DOHH2 (cell line): ENCODE data around the gene TMEM168.

ENCODE experiments used
- H3F3A ChIP-seq: fragments of 200-600 bp; sonication (generic), shearing (Covaris generic); 2 replicates; pipeline ENCODE4 v1.6.0; 2016; ENCODE audit warnings: antibody characterized with exemption, mild to moderate bottlenecking; ENCODE audit not compliant: control insufficient read depth, insufficient read depth
- H3K27ac ChIP-seq: fragments of 200-600 bp; sonication (generic); 2 replicates; pipeline ENCODE4 v1.5.1; 2014; ENCODE audit warnings: low read depth, mild to moderate bottlenecking, low read length, moderate library complexity
- H3K27me3 ChIP-seq: fragments of 200-600 bp; sonication (generic); 2 replicates; pipeline ENCODE4 v1.6.1; 2014; ENCODE audit warnings: mild to moderate bottlenecking, low read length, mixed read lengths; ENCODE audit not compliant: control insufficient read depth
- H3K36me3 ChIP-seq: fragments of 200-600 bp; sonication (generic); 2 replicates; pipeline ENCODE4 v1.6.1; 2014; ENCODE audit warnings: mild to moderate bottlenecking, low read length, moderate library complexity, mixed read lengths; ENCODE audit not compliant: control insufficient read depth
- H3K4me1 ChIP-seq: fragments of 200-600 bp; sonication (generic); 2 replicates; pipeline ENCODE4 v1.6.1; 2014; ENCODE audit warnings: mild to moderate bottlenecking, low read length, mixed read lengths; ENCODE audit not compliant: control insufficient read depth
- H3K4me2 ChIP-seq: fragments of 200-600 bp; sonication (generic); 2 replicates; pipeline ENCODE4 v1.6.0; 2014; ENCODE audit warnings: mild to moderate bottlenecking, low read length, moderate library complexity
- H3K4me3 ChIP-seq: fragments of 200-600 bp; sonication (generic); 2 replicates; pipeline ENCODE4 v1.5.1; 2014; ENCODE audit warnings: mild to moderate bottlenecking, low read length, mixed read lengths
- H3K79me2 ChIP-seq: fragments of 200-600 bp; sonication (generic); 2 replicates; pipeline ENCODE4 v1.6.1; 2014; ENCODE audit warnings: mild to moderate bottlenecking, low read length, mixed read lengths; ENCODE audit not compliant: control insufficient read depth
- H3K9me2 ChIP-seq: fragments of 200-600 bp; sonication (generic); replicated peaks from 2 replicates; pipeline ENCODE4 v1.6.1; 2014; ENCODE audit warnings: mild to moderate bottlenecking, low read length, mixed read lengths; ENCODE audit not compliant: control insufficient read depth
- H3K9me3 ChIP-seq: fragments of 200-600 bp; sonication (generic); 2 replicates; pipeline ENCODE4 v1.6.1; 2014; ENCODE audit warnings: antibody characterized with exemption, low read length, mixed read lengths; ENCODE audit not compliant: control insufficient read depth, insufficient read depth
- H4K20me1 ChIP-seq: fragments of 200-600 bp; sonication (generic); 2 replicates; pipeline ENCODE4 v1.6.0; 2014; ENCODE audit warnings: low read depth, mild to moderate bottlenecking, antibody characterized with exemption, low read length, moderate library complexity; ENCODE audit not compliant: control insufficient read depth, insufficient read depth
- CTCF ChIP-seq: fragments of 200-600 bp; sonication (generic); IDR thresholded peaks from one replicate; pipeline ENCODE4 v1.5.1; 2014; ENCODE audit warnings: antibody characterized with exemption, mild to moderate bottlenecking, low read depth, low read length; ENCODE audit not compliant: poor library complexity, severe bottlenecking
- EZH2phosphoT487 ChIP-seq: fragments of 200-600 bp; sonication (generic); IDR thresholded peaks from 2 replicates; pipeline ENCODE4 v1.6.1; 2017; ENCODE audit warnings: borderline replicate concordance, mild to moderate bottlenecking, antibody characterized with exemption, low read length, moderate library complexity, mixed read lengths

TMEM168 gene

GRCh38 chr7:112743811-112744210, 46.4 kb downstream of the TMEM168 start:
- no peak overlapping the region for H3K4me3 ChIP-seq
- H3K4me2 ChIP-seq = no peak overlapping the region
- no peak overlapping the region for H3K27ac ChIP-seq
- H3K27me3 ChIP-seq = no peaks in the 10 kb centered on the region
- no peak for TF ChIP-seq CTCF
- no peak for TF ChIP-seq EZH2phosphoT487
- H3K9me2 ChIP-seq = no peaks in the 10 kb centered on the region; the same call in 1 of the 2 replicates
- no peaks in the 10 kb centered on the region for H3K79me2 ChIP-seq
- H3K36me3 ChIP-seq = no peaks in the 10 kb centered on the region
- no peaks in the 10 kb centered on the region for H3K4me1 ChIP-seq
- no peaks in the 10 kb centered on the region for H3K9me3 ChIP-seq
- no peaks in the 10 kb centered on the region for H4K20me1 ChIP-seq
- H3F3A ChIP-seq = no peaks in the 10 kb centered on the region

DNA sequence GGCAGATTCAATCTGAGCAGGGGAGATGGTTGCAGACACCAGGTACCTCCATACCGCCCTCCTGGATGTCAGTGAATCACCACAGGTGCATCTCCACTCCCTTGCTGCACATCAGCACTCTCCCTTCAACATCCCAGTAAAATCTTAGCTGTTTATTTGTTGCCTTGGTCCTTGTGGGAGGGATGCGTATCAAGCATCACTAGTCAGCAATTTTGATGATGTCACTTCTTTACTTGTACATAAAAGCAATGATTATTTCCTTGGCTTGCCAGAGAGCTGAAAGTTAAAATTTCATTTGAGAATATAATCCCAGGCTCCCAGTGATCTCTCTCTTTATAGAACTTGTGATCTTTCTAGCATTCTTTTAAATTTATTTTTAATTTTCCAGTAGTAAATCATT, 49.5 kb downstream of the TMEM168 start:
- H3K4me1 ChIP-seq = no peaks in the 10 kb centered on the region
- H4K20me1 ChIP-seq = no peaks in the 10 kb centered on the region
- no peak overlapping the region for H3K4me2 ChIP-seq
- no peaks in the 10 kb centered on the region for H3K27me3 ChIP-seq
- H3K36me3 ChIP-seq = no peaks in the 10 kb centered on the region
- TF ChIP-seq EZH2phosphoT487 = no peak
- TF ChIP-seq CTCF = no peak
- no peaks in the 10 kb centered on the region; the same call in 1 of the 2 replicates for H3K9me3 ChIP-seq
- no peaks in the 10 kb centered on the region; the same call in 1 of the 2 replicates for H3K9me2 ChIP-seq
- no peak overlapping the region for H3K4me3 ChIP-seq
- no peaks in the 10 kb centered on the region for H3K79me2 ChIP-seq
- H3F3A ChIP-seq = no peaks in the 10 kb centered on the region
- no peak overlapping the region for H3K27ac ChIP-seq

DNA sequence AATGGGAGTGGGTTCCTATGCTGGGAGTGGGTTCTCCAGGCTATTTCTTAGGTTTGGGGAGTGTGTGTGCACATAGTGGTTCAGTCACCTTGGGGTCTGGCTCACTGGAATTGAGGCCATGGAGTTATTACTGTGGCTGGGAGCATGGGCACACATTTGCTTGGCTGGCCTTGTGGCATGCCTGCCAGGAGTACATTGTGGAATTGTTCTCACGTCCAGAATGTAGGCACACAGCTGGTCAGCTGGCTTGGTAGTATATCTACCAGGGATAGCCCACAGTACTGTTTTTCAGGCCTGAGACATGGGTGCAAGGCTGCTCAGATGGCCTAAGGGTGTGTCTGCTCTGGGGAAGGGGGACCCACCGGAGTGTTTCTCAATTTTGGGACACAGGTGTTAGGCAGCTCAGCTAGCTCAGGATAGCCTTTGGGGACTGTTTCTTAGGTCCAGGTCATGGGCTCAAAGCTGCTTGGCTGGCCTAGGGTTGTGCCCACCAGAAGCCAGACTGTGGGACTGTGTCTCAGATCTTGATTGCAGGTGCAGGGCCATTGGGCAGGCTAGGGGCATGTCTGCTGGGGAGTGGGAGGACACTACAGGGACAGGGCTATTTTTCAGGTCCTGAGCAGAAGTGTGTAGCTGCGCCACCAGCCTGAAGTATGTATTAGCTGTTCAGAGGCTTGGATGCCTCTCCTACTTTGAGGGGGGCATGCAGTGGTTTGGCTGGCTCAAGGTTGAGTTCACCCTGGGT, 50.6 kb downstream of the TMEM168 start:
- Histone ChIP-seq H3K9me3 (peaks cover 5% of the 10 kb centered on the region; the same call in 1 of the 2 replicates), H3K4me2 (no peak overlapping the region), H3F3A (no peaks in the 10 kb centered on the region), H3K4me3 (no peak overlapping the region), H3K79me2 (no peaks in the 10 kb centered on the region), H3K27me3 (no peaks in the 10 kb centered on the region), H3K9me2 (no peaks in the 10 kb centered on the region; the same call in 1 of the 2 replicates), H3K27ac (no peak overlapping the region), H3K4me1 (no peaks in the 10 kb centered on the region), H4K20me1 (no peaks in the 10 kb centered on the region), H3K36me3 (no peaks in the 10 kb centered on the region)
- TF ChIP-seq CTCF (no peak), EZH2phosphoT487 (no peak)
